Measurements from ENCODE around the gene FTH1.
A peak's percentile ranks its signal among the peaks of the same experiment; 100 is the strongest.
"Not testable (repeated sequence)": the region's sequence is repeated elsewhere in the genome, so short reads cannot be mapped to it uniquely, and the experiment has no call there.

The FTH1 gene

DNA sequence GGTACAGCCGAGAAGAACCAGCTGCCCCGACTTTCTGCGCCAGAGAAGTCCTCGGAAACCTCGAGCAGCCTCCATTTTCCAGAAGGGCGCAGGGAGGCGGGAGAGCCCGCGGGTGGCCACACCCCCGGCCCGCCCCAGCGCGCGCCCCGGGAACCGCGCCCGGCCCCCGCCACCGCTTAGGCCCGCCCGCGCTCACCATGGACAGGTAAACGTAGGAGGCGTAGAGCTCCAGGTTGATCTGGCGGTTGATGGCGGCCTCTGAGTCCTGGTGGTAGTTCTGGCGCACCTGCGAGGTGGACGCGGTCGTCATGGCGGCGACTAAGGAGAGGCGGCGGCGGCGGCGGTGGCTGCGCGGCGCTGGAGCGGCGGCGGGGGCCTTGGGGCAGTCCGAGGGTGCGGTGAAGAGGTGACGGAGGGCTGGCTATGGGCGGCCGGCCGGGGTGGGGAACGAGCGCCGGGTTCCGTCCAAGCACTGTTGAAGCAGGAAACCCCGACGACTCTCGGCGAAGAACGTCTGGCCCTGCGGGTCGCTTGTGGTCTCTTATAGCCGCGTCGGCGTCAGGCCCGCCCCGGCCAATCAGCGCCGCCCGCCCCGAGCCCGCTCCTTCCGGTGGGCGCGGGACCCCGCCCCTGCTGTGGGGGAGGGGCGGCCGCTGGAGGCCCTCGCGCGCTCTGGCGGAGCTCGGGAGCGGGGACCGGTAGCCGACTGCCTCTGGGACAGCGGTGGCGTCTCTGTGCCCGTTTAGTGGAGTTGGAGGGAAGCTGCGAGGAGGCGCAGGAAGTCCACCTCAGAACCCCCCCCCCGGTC, at the start of gene FTH1:
Gene FTH1 (minus strand): TSS at position 519 of the 808 bp plus-strand sequence. CDS start 209 bp downstream, at position 310.
- DNase-seq (ENCODE audit: low spot score) = peak; percentile 94

DNA sequence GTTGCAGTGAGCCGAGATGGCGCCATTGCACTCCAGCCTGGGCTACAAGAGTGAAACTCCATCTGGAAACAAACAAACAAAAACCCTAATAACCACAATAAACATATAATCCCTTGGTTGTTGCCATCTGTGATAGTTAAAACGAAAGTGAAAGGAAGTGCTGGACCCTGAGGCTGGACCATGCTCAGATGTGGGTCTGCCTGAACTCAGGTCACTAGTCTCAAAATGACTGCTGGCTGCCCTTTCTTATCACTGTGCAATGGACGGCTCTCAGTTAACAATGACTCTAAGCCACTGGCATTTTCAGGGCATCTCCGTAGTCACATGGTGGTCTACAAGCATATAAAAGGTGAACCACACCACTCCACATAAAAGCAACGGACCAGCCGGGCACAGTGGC, 48.2 kb upstream of the FTH1 start:
- no peak for DNase-seq (ENCODE audit: low spot score)

- no peak for DNase-seq (ENCODE audit: low spot score)
These were observed 46.4 kb upstream of the FTH1 start for GRCh38 chr11:62013537-62014476.

GRCh38 chr11:62012832-62013461, 45.5 kb upstream of the FTH1 start:
- DNase-seq (ENCODE audit: low spot score) = no peak

- no peak for DNase-seq (ENCODE audit: low spot score)
These were observed 45.0 kb upstream of the FTH1 start for GRCh38 chr11:62012451-62012831.

GRCh38 chr11:62011881-62012280, 44.4 kb upstream of the FTH1 start:
- DNase-seq (ENCODE audit: low spot score) = no peak

DNA sequence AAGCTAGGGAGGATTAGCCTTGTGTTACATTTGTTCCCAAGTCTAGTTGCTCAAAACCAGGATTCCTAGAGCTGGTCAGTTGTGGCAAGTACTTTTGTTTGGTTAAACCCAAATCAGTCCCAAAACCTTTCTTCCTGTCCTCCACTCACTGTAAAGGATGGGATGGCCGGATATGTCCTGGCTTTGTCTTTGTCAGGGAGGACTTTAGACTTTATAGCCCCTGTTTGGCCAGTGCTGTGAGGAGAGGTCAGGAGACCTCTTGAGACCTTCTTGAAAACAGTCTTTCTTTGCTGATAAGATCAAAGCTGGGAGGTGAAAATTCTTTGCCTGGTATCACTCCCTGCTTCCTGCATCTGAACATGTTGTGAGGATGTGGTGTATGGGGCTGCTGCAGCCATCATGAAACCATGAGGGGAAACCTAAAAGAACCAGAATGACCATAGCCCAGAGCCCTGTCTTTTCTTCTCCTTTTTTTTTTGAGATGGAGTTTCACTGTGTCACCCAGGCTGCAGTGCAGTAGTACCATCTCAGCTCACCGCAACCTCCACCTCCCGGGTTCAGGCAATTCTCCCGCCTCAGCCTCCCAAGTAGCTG, 43.6 kb upstream of the FTH1 start:
- DNase-seq (ENCODE audit: low spot score) = no peak

- DNase-seq (ENCODE audit: low spot score) = no peak
These were observed 40.8 kb upstream of the FTH1 start for GRCh38 chr11:62008193-62008592.

DNA sequence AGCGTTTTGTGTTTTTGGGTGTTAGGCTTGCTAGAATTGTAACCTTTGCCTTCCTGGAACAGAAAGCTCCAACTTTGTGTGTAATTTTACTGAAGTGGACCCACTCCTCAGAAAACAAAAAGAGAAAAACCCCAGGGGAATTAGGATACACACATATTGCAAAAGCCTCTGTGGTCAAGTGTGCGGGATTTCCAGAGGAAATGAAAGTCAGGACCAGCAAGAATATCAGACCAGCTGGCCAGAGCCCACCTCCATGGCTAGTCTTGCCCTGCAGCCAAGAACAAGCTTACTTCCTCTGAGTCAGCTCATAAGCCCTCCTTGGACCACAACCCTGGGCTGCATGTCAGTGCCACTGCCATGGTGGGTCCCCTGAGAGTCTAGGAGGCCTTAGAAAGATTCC, 37.0 kb upstream of the FTH1 start:
- DNase-seq (ENCODE audit: low spot score) = no peak

GRCh38 chr11:62002283-62002682, 34.8 kb upstream of the FTH1 start:
- DNase-seq (ENCODE audit: low spot score) = not testable (repeated sequence)

DNA sequence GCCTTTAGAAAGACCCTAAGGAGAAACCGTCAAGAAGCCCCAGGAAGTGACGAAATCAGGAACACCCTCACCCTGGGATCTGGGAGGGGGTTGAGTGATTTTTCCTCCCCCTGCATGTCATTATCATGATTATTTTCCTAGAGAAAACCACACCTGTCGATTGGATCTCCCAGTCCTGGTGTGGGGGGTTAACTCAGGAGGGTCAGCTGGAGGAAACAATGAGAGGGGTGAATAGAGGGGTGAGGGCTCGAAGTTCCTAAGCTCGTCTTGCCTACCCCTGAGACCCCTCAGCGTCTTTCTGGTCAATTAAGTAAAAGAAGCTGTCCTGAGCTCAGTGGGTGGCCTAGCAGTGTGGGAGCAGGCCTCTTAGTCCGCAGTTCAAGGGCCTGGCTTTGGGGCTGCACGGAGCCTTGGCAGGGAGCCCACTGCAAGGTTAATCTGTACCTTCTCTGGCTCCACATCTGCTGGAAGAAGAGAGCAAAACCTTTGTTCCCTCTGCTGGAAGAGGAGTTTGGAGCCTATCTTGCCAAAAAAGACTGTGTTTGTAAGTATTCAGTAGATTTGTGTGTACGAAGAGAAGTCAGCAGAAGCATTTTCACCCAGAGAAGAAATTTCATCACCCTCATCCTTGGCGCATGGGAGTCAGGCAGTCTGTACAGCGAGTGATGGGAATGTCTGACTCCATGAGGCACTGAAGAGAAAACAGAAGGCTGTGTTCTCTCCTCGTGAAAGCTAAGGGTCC, 34.2 kb upstream of the FTH1 start:
- no peak for DNase-seq (ENCODE audit: low spot score)

GRCh38 chr11:62000539-62001446, 33.4 kb upstream of the FTH1 start:
- no peak for DNase-seq (ENCODE audit: low spot score)

DNA sequence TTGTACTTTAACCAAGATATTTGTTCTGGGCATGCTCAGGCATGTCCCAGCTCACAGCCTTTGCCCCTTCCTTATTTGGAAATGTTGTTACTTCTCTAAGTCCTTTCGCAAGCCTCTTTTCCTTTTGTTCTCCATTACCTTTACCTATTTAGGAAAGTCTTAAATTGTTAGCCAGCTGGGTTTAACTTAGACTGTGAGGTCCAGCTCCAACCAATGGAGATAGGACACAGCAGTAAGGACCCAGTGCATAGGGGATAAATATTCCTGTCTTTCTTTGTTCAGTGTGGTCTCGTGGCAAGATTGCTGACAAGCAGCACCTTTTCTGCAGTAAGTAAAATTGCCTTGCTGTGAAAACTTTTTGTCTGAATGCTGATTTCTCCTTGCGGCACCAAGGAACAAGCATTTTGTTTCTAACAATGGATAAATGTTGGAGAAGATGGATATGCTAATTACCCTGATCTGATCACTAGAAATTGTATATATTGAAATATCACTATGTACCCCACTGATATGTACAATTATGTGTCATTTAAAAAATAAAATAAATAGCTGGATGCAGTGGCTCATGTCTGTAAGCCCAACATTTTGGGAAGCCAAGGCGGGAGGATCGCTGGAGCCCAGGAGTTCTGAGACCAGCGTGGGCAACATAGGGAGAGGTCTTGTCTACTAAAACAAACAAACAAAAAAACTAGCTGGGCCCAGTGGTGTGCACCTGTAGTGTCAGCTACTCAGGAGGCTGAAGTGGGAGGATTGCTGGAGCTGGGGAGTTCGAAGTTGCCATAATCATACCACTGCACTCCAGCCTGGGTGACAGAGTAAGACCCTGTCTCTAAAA, 31.9 kb upstream of the FTH1 start:
- DNase-seq (ENCODE audit: low spot score) = no peak

DNA sequence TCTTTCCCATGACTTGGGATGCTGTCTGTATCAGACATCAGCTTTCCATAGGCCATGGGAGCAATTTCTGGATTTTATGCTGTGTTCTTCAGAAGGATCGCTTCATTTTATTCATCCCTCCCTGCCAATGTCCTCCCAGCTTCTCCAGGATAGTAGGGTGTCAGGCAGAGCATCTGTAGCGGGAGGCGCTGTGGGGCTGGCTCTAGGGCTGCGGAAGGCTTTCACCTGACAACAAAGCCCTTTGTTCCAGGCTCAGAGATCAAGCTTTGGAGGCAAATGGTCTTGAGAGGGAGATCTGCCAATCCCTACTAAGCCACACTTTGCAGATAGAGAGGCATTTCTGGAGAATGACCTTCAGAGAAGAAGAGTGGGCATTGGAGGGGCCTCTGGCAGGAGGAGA, 29.5 kb upstream of the FTH1 start:
- DNase-seq (ENCODE audit: low spot score) = peak; percentile 91

DNA sequence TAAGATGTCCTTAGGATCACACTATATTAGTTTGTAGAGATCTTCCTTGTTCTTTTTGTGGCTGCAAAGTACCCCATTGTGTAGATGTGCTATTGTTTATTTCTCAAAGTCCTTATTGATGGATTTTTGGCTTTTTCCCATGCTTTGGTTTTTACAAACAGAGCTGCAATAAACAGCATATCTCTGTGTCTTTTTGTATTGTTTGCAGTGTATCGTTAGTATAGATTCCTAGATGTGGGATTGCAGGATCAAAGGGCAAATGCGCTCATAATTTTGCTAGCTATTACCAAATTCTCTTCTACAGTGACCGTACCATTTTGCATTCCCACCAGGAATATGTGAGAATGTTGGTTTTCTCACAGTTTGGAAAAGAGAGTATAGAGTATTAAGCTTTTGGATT, 27.5 kb upstream of the FTH1 start:
- DNase-seq (ENCODE audit: low spot score) = peak; percentile 87

GRCh38 chr11:61985869-61986268, 18.4 kb upstream of the FTH1 start:
- no peak for DNase-seq (ENCODE audit: low spot score)

GRCh38 chr11:61983419-61983818, 16.0 kb upstream of the FTH1 start:
- DNase-seq (ENCODE audit: low spot score) = no peak

GRCh38 chr11:61980783-61981541, 13.5 kb upstream of the FTH1 start:
- DNase-seq (ENCODE audit: low spot score) = no peak
